Subcutaneous adipose tissue (tissue), 4 donors: ENCODE results near the gene ERP27. TPM values are rescaled to one million over a fixed set of nuclear protein-coding genes. Genes with fewer than 3 reads are reported as not detected.

Experiments
- CTCF ChIP-seq: fragments of 450-650 bp; IDR thresholded peaks from one replicate; pipeline ENCODE4 v1.5.1; 2016; ENCODE audit warnings: low read depth, mild to moderate bottlenecking, control low read depth, antibody characterized with exemption, moderate library complexity
- total RNA-seq, 4 donors: library from RNA; depleted of rRNA; stranded (reverse); fragments of >200 nt; gene quantifications; one replicate each; pipeline ENCODE4 v1.1.0, GENCODE V29; 2016

Gene ERP27
- total RNA-seq, 4 donors from 2014 or later = 0.85 to 0.94 TPM; not detected in 2

- TF ChIP-seq CTCF = no peak
These were observed 3.3 kb downstream of the ERP27 start for GRCh38 chr12:14935031-14935430.

- TF ChIP-seq CTCF = no peak
These were observed 3.8 kb downstream of the ERP27 start for GRCh38 chr12:14934511-14934910.

GRCh38 chr12:14931791-14932560 lies 6.4 kb downstream of the ERP27 start:
- no peak for TF ChIP-seq CTCF

- TF ChIP-seq CTCF = no peak
These were observed 7.0 kb downstream of the ERP27 start for GRCh38 chr12:14931359-14931758.

- no peak for TF ChIP-seq CTCF
These were observed 8.0 kb downstream of the ERP27 start for GRCh38 chr12:14930299-14930698.

GRCh38 chr12:14928931-14929330 lies 9.4 kb downstream of the ERP27 start:
- TF ChIP-seq CTCF = no peak

GRCh38 chr12:14927267-14927666 lies 11.1 kb downstream of the ERP27 start:
- no peak for TF ChIP-seq CTCF
